ENCODE data around the gene CHAT.

DNA sequence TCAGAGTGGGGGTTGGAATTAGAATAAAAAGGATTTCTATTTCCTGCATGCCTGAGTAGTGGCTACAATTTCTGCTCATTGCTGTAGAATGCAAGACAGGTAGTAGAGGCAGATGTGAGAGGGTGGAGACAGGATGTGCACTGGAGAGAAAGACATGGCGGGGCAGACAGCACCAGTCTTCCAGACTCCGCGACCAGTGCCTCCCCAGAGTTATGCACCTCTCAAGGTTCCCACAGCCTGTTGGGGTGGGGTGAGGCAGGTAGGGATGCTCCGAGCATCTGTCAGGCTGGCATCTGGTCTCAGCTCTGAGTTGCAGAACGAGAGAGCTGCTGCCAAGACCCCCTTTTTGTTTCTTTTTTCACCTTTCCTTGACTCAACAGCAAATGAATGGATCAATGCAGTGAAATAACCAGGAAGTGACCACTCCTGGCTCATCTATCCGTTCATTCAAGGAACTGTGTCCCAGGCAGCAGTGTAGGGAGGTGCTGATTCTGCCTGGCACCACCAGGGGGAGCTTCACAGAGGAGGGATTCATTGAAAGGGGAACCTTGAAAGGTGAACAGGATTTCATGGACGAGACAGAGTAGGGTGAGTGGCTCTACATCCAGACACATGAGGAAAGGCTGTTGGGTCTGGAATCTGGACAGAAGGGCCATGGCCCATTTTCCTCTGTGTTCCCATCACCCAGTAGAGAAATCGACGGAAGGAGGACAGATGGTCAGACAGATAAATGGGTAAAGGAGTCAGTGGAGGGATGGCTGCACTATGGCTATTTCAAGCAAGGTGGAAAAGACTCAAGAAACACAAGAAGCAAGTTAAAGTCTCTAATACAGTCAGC is 20.9 kb upstream of the CHAT start:
- TF ChIP-seq TCF4 (CRISPR knock-in tag; IDR thresholded peaks at IDR 0.05; ENCODE audit: borderline replicate concordance), result no peak
- no peak for TF ChIP-seq ZFP30 (CRISPR knock-in tag; IDR thresholded peaks at IDR 0.05)
- TF ChIP-seq, protein P1, sequence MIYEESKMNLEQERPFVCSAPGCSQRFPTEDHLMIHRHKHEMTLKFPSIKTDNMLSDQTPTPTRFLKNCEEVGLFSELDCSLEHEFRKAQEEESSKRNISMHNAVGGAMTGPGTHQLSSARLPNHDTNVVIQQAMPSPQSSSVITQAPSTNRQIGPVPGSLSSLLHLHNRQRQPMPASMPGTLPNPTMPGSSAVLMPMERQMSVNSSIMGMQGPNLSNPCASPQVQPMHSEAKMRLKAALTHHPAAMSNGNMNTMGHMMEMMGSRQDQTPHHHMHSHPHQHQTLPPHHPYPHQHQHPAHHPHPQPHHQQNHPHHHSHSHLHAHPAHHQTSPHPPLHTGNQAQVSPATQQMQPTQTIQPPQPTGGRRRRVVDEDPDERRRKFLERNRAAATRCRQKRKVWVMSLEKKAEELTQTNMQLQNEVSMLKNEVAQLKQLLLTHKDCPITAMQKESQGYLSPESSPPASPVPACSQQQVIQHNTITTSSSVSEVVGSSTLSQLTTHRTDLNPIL (CRISPR knock-in tag; IDR thresholded peaks at IDR 0.05; ENCODE audit: low read depth), result no peak
- no peak for TF ChIP-seq RARB (CRISPR knock-in tag; IDR thresholded peaks at IDR 0.05)
- TF ChIP-seq SNAI2 (CRISPR knock-in tag; IDR thresholded peaks at IDR 0.05), result no peak
- TF ChIP-seq, protein P2, sequence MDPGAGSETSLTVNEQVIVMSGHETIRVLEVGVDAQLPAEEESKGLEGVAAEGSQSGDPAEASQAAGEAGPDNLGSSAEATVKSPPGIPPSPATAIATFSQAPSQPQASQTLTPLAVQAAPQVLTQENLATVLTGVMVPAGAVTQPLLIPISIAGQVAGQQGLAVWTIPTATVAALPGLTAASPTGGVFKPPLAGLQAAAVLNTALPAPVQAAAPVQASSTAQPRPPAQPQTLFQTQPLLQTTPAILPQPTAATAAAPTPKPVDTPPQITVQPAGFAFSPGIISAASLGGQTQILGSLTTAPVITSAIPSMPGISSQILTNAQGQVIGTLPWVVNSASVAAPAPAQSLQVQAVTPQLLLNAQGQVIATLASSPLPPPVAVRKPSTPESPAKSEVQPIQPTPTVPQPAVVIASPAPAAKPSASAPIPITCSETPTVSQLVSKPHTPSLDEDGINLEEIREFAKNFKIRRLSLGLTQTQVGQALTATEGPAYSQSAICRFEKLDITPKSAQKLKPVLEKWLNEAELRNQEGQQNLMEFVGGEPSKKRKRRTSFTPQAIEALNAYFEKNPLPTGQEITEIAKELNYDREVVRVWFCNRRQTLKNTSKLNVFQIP (CRISPR knock-in tag; IDR thresholded peaks at IDR 0.05; ENCODE audit: borderline replicate concordance, low read depth), result no peak
- TF ChIP-seq, protein P3, sequence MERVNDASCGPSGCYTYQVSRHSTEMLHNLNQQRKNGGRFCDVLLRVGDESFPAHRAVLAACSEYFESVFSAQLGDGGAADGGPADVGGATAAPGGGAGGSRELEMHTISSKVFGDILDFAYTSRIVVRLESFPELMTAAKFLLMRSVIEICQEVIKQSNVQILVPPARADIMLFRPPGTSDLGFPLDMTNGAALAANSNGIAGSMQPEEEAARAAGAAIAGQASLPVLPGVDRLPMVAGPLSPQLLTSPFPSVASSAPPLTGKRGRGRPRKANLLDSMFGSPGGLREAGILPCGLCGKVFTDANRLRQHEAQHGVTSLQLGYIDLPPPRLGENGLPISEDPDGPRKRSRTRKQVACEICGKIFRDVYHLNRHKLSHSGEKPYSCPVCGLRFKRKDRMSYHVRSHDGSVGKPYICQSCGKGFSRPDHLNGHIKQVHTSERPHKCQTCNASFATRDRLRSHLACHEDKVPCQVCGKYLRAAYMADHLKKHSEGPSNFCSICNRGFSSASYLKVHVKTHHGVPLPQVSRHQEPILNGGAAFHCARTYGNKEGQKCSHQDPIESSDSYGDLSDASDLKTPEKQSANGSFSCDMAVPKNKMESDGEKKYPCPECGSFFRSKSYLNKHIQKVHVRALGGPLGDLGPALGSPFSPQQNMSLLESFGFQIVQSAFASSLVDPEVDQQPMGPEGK (CRISPR knock-in tag; IDR thresholded peaks at IDR 0.05; ENCODE audit: borderline replicate concordance), result no peak
- no peak for TF ChIP-seq GLIS3 (CRISPR knock-in tag; IDR thresholded peaks at IDR 0.05)
- no peak for TF ChIP-seq ZNF8 (CRISPR knock-in tag; IDR thresholded peaks at IDR 0.05)
- TF ChIP-seq BACH2 (CRISPR knock-in tag; IDR thresholded peaks at IDR 0.05; ENCODE audit: borderline replicate concordance), result no peak
- TF ChIP-seq, protein P4, sequence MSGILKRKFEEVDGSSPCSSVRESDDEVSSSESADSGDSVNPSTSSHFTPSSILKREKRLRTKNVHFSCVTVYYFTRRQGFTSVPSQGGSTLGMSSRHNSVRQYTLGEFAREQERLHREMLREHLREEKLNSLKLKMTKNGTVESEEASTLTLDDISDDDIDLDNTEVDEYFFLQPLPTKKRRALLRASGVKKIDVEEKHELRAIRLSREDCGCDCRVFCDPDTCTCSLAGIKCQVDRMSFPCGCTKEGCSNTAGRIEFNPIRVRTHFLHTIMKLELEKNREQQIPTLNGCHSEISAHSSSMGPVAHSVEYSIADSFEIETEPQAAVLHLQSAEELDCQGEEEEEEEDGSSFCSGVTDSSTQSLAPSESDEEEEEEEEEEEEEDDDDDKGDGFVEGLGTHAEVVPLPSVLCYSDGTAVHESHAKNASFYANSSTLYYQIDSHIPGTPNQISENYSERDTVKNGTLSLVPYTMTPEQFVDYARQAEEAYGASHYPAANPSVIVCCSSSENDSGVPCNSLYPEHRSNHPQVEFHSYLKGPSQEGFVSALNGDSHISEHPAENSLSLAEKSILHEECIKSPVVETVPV (CRISPR knock-in tag; IDR thresholded peaks at IDR 0.05), result no peak
- no peak for TF ChIP-seq OSR1 (CRISPR knock-in tag; IDR thresholded peaks at IDR 0.05)

All from SK-N-SH treated with all-trans-retinoic acid at 6 μM for 48 hours (cell line).